Neural progenitor cell (in vitro differentiated cells): ENCODE results near the gene USH1G.

Source experiments
- CTCF ChIP-seq: fragments of 200-600 bp; sonication (generic); IDR thresholded peaks from 2 replicates; pipeline ENCODE4 v1.5.1; 2017; ENCODE audit warnings: antibody characterized with exemption, mild to moderate bottlenecking
- EZH2 ChIP-seq: fragments of 200-600 bp; sonication (generic); IDR thresholded peaks from 2 replicates; pipeline ENCODE4 v1.6.1; 2017; ENCODE audit warnings: antibody characterized with exemption, mild to moderate bottlenecking, moderate library complexity
- EZH2phosphoT487 ChIP-seq: fragments of 200-600 bp; sonication (generic); IDR thresholded peaks from 2 replicates; pipeline ENCODE4 v1.6.1; 2017; ENCODE audit warnings: antibody characterized with exemption

- TF ChIP-seq CTCF: no peak
- no peak for TF ChIP-seq EZH2
- TF ChIP-seq EZH2phosphoT487: no peak
These were observed 32.5 kb downstream of the USH1G start for GRCh38 chr17:74890554-74890953.
